Thoracic aorta (tissue), 2 donors: Measurements from ENCODE around the gene FOXA3. TPM values are rescaled to one million over a fixed set of nuclear protein-coding genes. Genes with fewer than 3 reads are reported as not detected.

Source experiments
- ATAC-seq: fragments of 150-250 bp; one replicate; pipeline ENCODE4 v1.8.0; 2017; ENCODE audit warnings: low read depth; ENCODE audit not compliant: insufficient number of reproducible peaks, low FRiP score
- DNase-seq: peaks from one replicate; pipeline ENCODE4 v3.0.0-alpha.2; 2020; ENCODE audit warnings: low spot score
- H3K27ac ChIP-seq, 2 donors: fragments of 200-600 bp; sonication (generic); 1 replicate in 1 of 2; 2 replicates in 1 of 2; pipeline ENCODE4 v1.5.1; 2016; ENCODE audit warnings: mild to moderate bottlenecking in 2 of 2, moderate library complexity in 2 of 2
- H3K27me3 ChIP-seq: fragments of 200-600 bp; sonication (generic); replicated peaks from 2 replicates; pipeline ENCODE4 v1.6.0; 2016; ENCODE audit warnings: mild to moderate bottlenecking; ENCODE audit not compliant: insufficient read depth
- H3K36me3 ChIP-seq: fragments of 200-600 bp; sonication (generic); one replicate; pipeline ENCODE4 v1.5.1; 2016
- H3K4me1 ChIP-seq, 2 donors: fragments of 200-600 bp; sonication (generic); 1 replicate in 1 of 2; 2 replicates in 1 of 2; pipeline versions ENCODE4 v1.5.1 to v1.6.0; 2016; ENCODE audit warnings: low read depth in 2 of 2, mild to moderate bottlenecking in 1 of 2; ENCODE audit not compliant: control insufficient read depth in 1 of 2
- H3K4me3 ChIP-seq: fragments of 200-600 bp; sonication (generic); 2 replicates; pipeline ENCODE4 v1.5.1; 2016; ENCODE audit warnings: mild to moderate bottlenecking
- H3K9me3 ChIP-seq: fragments of 200-600 bp; sonication (generic); 2 replicates; pipeline ENCODE4 v1.5.1; 2016
- CTCF ChIP-seq: fragments of 200-600 bp; sonication (generic); IDR thresholded peaks from one replicate; pipeline ENCODE4 v1.5.1; 2019; ENCODE audit warnings: antibody characterized with exemption
- total RNA-seq, 2 donors: library from RNA; depleted of rRNA; stranded (reverse); fragments of >200 nt; gene quantifications; one replicate each; pipeline versions ENCODE4 v1.1.0 to v1.2.3, GENCODE V29; 2016

FOXA3 gene
- total RNA-seq, 2 donors from 2014 or later: not detected

- no peak overlapping the region for H3K4me3 ChIP-seq
- H3K4me1 ChIP-seq: no peaks in the 10 kb centered on the region
- no peak for ATAC-seq
- no peak for TF ChIP-seq CTCF
- no peak for DNase-seq
- H3K9me3 ChIP-seq: no peaks in the 10 kb centered on the region
- no peak overlapping the region for H3K27ac ChIP-seq
- H3K36me3 ChIP-seq: peaks cover 81% of the 10 kb centered on the region
- H3K27me3 ChIP-seq: no peaks in the 10 kb centered on the region
Measured at GRCh38 chr19:45825263-45825605, 38.9 kb upstream of the FOXA3 start.

GRCh38 chr19:45825917-45826893 lies 37.9 kb upstream of the FOXA3 start:
- H3K36me3 ChIP-seq: peaks cover 82% of the 10 kb centered on the region
- TF ChIP-seq CTCF: no peak
- H3K27ac ChIP-seq: no peak overlapping the region
- no peaks in the 10 kb centered on the region for H3K9me3 ChIP-seq
- DNase-seq: no peak
- H3K27me3 ChIP-seq: no peaks in the 10 kb centered on the region
- no peaks in the 10 kb centered on the region for H3K4me1 ChIP-seq
- no peak for ATAC-seq
- no peak overlapping the region for H3K4me3 ChIP-seq

GRCh38 chr19:45826934-45827333 lies 37.2 kb upstream of the FOXA3 start:
- DNase-seq (no peak), ATAC-seq (no peak)
- peaks cover 89% of the 10 kb centered on the region for H3K36me3 ChIP-seq
- no peak overlapping the region for H3K27ac ChIP-seq
- H3K4me3 ChIP-seq: no peak overlapping the region
- H3K9me3 ChIP-seq: no peaks in the 10 kb centered on the region
- no peaks in the 10 kb centered on the region for H3K4me1 ChIP-seq
- no peak for TF ChIP-seq CTCF
- H3K27me3 ChIP-seq: no peaks in the 10 kb centered on the region

- DNase-seq (no peak), ATAC-seq (no peak)
- H3K4me3 ChIP-seq: no peak overlapping the region
- H3K27me3 ChIP-seq: no peaks in the 10 kb centered on the region
- no peaks in the 10 kb centered on the region for H3K4me1 ChIP-seq
- TF ChIP-seq CTCF: no peak
- H3K36me3 ChIP-seq: peaks cover 90% of the 10 kb centered on the region
- H3K27ac ChIP-seq: no peak overlapping the region
- no peaks in the 10 kb centered on the region for H3K9me3 ChIP-seq
Measured at GRCh38 chr19:45827459-45828093, 36.5 kb upstream of the FOXA3 start.

- ATAC-seq (no peak), DNase-seq (no peak)
- TF ChIP-seq CTCF: no peak
- Histone ChIP-seq H3K4me3 (no peak overlapping the region), H3K9me3 (no peaks in the 10 kb centered on the region), H3K27ac (no peak overlapping the region), H3K4me1 (no peaks in the 10 kb centered on the region), H3K27me3 (no peaks in the 10 kb centered on the region), H3K36me3 (peaks cover 83% of the 10 kb centered on the region)
Measured at GRCh38 chr19:45828523-45828922, 35.6 kb upstream of the FOXA3 start.
